ENCODE results near the gene MAP3K13. TPM values are rescaled to one million over a fixed set of nuclear protein-coding genes. Genes with fewer than 3 reads are reported as not detected.

MAP3K13 gene
- total RNA-seq, 4 donors from 2014 or later = 17.2 to 42.6 (median 31.9) TPM

- 54 to 80% methylated on average over 1 to 10 of the region's 13 CpGs for WGBS, 2 donors (ENCODE audit: low coverage in 1 of 2)
- intact Hi-C loops (cut with DNase I; ENCODE audit: low total_unique reads) = no loop called here
- Histone ChIP-seq H3K27ac (no peak overlapping the region), H3K4me3 (no peak overlapping the region), H3K27me3 (no peaks in the 10 kb centered on the region), H3K36me3 (no peaks in the 10 kb centered on the region), H3K4me1 (no peaks in the 10 kb centered on the region), H3K9me3 (no peaks in the 10 kb centered on the region)
- DNase-seq = peak; percentile 85
- in situ Hi-C loops (cut with MboI; ENCODE audit: low pct_ligation_motif_present in 1 of 4, low pct_unique_long_range_greater_than_20kb in 1 of 4, low sequenced_read_pairs in 3 of 4) = no loop called here
- peak; percentile 55 to 67 (median 58) for TF ChIP-seq CTCF (IDR thresholded peaks at IDR 0.05)
- no peak for TF ChIP-seq POLR2A (IDR thresholded peaks at IDR 0.05)
- no peak for TF ChIP-seq POLR2AphosphoS5 (IDR thresholded peaks at IDR 0.05)
These were observed 8.9 kb upstream of the MAP3K13 start for GRCh38 chr3:185353823-185354614.

GRCh38 chr3:185356499-185356898, 6.4 kb upstream of the MAP3K13 start:
- DNase-seq = no peak
- 90 to 100% methylated on average over 1 to 5 of the region's 5 CpGs for WGBS, 2 donors (ENCODE audit: low coverage in 1 of 2)
- in situ Hi-C loops (cut with MboI; ENCODE audit: low pct_ligation_motif_present in 1 of 4, low pct_unique_long_range_greater_than_20kb in 1 of 4, low sequenced_read_pairs in 3 of 4) = no loop called here

GRCh38 chr3:185361920-185362319, 1.0 kb upstream of the MAP3K13 start:
- intact Hi-C loops (cut with DNase I; ENCODE audit: low total_unique reads) = no loop called here
- H3K36me3 ChIP-seq = no peaks in the 10 kb centered on the region
- 66 to 75% methylated on average over 2 of the region's 2 CpGs for WGBS, 2 donors (ENCODE audit: low coverage in 1 of 2)
- DNase-seq = no peak
- TF ChIP-seq POLR2A (IDR thresholded peaks at IDR 0.05) (no peak), EP300 (IDR thresholded peaks at IDR 0.05; ENCODE audit: low read depth) (no peak), CTCF (IDR thresholded peaks at IDR 0.05) (no peak), POLR2AphosphoS5 (IDR thresholded peaks at IDR 0.05) (no peak)
- H3K4me3 ChIP-seq = no peak overlapping the region
- no peaks in the 10 kb centered on the region for H3K9me3 ChIP-seq
- H3K27me3 ChIP-seq = no peaks in the 10 kb centered on the region
- H3K27ac ChIP-seq = no peak overlapping the region
- in situ Hi-C loops (cut with MboI; ENCODE audit: low pct_ligation_motif_present in 1 of 4, low pct_unique_long_range_greater_than_20kb in 1 of 4, low sequenced_read_pairs in 3 of 4) = no loop called here
- peaks cover 0 to 23% (median 2%) of the 10 kb centered on the region in 4 donors for H3K4me1 ChIP-seq

More at GRCh38 chr3:185356499-185356898, 6.4 kb upstream of the MAP3K13 start:
- H3K4me3 ChIP-seq = no peak overlapping the region
- H3K36me3 ChIP-seq = no peaks in the 10 kb centered on the region
- H3K27ac ChIP-seq = no peak overlapping the region
- intact Hi-C loops (cut with DNase I; ENCODE audit: low total_unique reads) = no loop called here
- no peaks in the 10 kb centered on the region for H3K4me1 ChIP-seq
- no peaks in the 10 kb centered on the region for H3K27me3 ChIP-seq
- no peaks in the 10 kb centered on the region for H3K9me3 ChIP-seq
- TF ChIP-seq EP300 (IDR thresholded peaks at IDR 0.05; ENCODE audit: low read depth) = no peak
- no peak for TF ChIP-seq CTCF (IDR thresholded peaks at IDR 0.05)
- no peak for TF ChIP-seq POLR2A (IDR thresholded peaks at IDR 0.05)
- TF ChIP-seq POLR2AphosphoS5 (IDR thresholded peaks at IDR 0.05) = no peak

GRCh38 chr3:185363662-185364203, 797 bp downstream of the MAP3K13 start:
- Histone ChIP-seq H3K4me1 (peaks cover 0 to 27% (median 2%) of the 10 kb centered on the region in 4 donors), H3K27ac (peak overlapping the region; percentile 64 to 83 (median 74)), H3K27me3 (no peaks in the 10 kb centered on the region), H3K4me3 (peak overlapping the region; percentile 24 to 52 (median 38)), H3K36me3 (no peaks in the 10 kb centered on the region), H3K9me3 (no peaks in the 10 kb centered on the region)
- in situ Hi-C loops (cut with MboI; ENCODE audit: low pct_ligation_motif_present in 1 of 4, low pct_unique_long_range_greater_than_20kb in 1 of 4, low sequenced_read_pairs in 3 of 4) = no loop called here
- WGBS, 2 donors (ENCODE audit: low coverage in 1 of 2) = 47 to 50% methylated on average over 8 of the region's 8 CpGs
- TF ChIP-seq POLR2AphosphoS5 (IDR thresholded peaks at IDR 0.05) = no peak
- TF ChIP-seq CTCF (IDR thresholded peaks at IDR 0.05) = no peak
- no peak for TF ChIP-seq EP300 (IDR thresholded peaks at IDR 0.05; ENCODE audit: low read depth)
- no peak for TF ChIP-seq POLR2A (IDR thresholded peaks at IDR 0.05)
- intact Hi-C loops (cut with DNase I; ENCODE audit: low total_unique reads) = no loop called here
- DNase-seq = no peak
